HS-5 (cell line): ENCODE data around the gene MNT.

ENCODE experiments used
- DNase-seq: peaks from one replicate; pipeline ENCODE4 v3.0.0-alpha.2; 2012; ENCODE audit warnings: low read depth

The MNT gene

DNA sequence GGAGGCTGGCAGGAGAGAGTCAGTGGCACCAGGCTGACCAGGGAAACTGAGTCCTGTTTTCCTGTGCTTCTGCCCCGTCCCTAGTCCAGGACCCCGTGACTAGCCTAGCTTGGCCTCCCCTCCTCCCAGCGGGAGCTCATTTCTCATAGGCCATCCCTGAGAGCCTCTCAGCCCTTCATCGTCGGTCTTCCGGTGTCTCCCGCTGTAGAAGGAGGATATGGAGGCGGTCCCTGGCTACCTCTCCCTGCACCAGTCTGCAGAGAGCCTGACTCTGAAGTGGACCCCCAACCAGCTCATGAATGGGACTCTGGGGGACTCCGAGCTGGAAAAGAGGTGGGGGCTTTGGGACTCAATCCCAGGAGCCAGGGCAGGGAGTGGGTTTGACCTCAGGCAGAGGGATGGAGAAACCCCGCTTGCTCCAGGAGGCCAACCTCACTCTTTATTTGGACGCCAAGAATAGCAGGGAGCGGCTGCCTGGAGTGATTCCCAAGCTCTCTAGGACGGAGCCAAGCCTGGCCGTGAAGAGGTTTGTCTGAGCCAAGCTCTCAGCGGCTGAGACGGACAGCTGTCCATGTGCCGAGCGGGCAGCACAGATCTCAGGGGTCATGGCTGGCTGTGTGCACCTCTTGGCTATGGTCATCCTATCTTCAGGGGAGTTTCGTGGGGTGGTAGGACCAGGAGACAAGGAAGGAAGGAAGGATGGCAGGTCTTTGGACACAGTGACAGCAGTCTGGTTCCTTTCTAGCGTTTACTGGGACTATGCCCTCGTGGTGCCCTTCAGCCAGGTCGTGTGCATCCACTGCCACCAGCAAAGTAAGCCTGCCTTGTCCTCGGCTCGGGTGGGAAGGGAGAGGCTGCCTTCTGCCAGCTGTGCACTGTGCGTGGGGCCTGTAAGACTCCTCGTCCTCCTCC lies 36.8 kb downstream of the MNT start:
- DNase-seq = no peak

DNA sequence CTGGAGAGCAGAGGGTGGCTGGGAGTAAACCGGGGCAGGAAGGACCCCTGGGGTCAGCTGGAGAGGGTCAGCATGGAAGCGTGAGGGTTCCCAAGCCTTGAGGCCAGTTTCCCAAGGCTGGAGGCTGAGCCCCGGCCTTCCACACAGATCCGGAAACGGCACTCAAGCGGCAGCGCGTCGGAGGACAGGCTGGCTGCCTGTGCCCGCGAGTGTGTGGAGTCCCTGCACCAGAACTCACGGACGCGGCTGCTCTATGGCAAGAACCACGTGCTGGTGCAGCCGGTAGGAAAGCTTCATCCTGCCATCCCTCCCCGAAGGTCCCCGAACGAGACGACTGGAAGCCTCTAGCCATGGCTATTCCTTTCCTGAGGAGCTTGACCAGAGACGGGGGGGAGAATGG lies 37.5 kb downstream of the MNT start:
- DNase-seq = no peak

DNA sequence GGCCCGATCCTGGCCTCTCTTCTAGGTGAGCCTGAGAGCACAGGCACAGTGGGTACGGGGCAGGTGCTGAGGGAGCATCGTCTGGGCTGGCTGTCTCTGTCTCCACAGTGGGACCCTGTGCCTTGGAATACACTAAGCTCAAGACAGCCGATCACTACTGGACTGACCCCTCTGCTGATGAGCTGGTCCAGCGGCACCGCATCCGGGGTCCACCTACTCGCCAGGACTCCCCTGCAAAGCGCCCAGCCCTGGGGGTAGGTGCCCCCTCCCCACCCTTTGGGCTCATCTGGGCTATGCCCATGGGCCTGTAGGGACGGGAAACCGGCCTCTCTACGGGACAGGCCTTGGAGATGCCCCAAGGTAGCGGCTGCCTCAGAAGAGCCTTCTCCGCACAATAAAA lies 38.0 kb downstream of the MNT start:
- DNase-seq = no peak

DNA sequence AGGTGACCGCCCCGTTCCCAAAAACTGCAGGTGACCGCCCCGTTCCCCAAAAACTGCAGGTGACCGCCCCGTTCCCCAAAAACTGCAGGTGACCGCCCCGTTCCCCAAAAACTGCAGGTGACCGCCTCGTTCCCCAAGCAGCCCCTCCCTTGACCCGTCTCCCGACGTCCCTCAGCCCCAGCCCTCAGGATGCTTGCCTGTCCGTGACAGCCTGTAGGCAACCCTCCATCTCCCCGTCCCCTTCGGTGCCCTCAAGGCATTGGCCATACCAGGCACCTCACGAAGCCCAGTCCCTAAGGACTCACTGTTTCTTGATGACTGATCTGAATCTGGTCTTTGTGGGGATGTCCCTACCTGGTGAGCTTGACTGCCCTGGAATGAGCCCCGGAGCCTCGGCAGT lies 38.4 kb downstream of the MNT start:
- DNase-seq = no peak

DNA sequence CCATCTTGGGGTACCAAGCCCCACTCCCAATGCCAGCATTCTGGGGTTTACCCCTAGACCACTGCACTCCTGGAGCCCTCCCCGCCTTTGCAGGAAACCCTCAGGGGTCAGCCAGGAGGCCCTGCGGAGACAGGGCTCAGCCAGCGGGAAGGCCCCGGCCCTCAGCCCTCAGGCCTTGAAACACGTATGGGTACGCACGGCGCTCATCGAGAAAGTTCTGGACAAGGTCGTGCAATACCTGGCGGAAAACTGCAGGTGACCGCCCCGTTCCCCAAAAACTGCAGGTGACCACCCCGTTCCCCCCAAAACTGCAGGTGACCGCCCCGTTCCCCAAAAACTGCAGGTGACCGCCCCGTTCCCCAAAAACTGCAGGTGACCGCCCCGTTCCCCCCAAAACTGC lies 38.8 kb downstream of the MNT start:
- no peak for DNase-seq

DNA sequence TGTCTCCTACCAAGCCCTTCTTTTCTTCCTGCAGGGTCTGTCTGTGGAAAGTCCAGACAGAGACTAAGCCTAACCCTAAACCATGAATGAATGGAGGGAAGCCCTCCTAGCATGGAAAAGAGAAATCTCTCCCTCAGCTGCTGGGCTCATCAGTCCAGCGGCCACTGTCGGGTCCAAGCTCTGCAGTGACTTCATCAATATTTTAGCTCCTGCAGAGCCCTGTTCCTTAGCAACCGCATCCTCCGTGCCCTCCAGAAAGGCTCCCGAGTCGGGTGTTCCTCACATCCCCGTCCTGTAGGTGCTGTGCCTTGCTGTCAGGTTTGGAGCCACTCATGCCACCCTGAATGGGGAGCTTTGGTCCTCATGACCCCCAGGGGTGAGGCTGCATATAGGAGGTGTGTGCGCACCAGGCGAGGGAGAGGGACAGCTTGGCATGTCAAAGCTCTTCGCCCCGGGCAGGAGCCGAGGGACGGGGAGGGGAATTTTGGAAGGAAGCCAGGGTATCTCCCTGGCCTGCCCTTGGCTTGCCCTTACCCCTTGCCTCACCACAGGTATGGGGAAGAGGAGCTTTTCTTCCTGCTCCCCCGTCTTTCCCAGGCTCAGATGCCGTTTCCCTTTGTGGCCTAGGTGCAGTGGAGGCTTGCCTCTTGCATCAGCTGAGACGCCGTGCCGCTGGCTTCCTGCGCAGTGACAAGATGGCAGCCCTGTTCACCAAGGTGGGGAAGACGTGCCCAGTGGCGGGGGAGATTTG lies 39.7 kb downstream of the MNT start:
- no peak for DNase-seq

DNA sequence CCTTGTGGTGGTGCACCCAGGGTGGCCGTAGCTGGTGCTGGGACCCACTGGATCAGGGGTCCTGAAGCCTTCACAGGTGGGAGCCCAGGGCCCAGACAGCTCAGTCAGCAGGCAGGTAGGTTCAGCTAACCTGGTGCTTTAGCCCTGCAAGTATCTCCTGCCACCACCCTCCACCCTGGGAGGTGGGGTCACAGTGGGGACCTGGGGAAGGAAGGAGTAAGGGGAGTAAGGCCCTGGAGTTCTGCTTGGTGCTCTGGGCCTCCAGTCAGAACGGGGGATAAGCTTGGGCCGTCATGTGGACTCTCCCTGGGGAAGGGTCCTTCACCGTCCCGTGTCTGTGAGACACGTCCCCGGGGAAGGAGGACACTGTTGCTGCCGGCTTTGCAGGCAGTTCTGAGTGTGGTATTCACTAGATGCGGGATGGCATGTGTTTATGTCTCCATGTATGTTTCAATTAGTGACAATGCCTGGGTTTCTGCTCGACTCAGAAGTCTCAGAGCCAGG lies 42.9 kb downstream of the MNT start:
- no peak for DNase-seq

DNA sequence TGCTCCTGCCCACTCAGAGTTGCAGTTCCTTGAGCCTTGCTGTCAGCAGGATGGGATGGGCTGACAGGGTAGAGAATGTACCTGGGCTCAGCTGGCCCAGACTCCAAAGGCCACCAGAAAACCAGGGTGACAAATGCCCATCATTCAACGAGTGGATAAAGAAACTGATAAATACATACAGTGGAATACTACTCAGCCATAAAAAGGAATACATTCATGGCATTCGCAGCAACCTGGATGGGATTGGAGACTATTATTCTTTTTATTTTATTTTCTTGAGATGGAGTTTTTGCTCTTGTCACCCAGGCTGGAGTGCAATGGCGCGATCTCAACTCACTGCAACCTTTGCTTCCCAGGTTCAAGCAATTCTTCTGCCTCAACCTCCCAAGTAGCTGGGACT lies 43.6 kb downstream of the MNT start:
- no peak for DNase-seq

DNA sequence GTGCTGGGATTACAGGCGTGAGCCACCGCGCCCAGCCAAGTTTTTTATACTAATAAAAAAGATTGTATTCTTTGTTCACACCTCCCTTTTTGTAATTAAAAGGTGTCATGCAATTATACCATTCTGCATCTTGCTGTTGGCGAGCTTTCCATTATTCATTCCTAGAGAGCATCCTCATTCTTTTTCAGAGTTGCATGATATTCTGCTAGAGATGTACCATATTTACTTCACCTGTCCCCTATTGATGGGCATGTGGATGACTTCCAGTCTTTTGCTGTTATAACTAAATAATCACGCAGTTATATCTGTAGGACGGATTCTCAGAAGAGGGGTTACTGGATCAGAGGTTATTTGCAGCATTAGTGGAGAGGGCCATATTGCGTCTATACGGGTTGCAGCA lies 46.5 kb downstream of the MNT start:
- no peak for DNase-seq

DNA sequence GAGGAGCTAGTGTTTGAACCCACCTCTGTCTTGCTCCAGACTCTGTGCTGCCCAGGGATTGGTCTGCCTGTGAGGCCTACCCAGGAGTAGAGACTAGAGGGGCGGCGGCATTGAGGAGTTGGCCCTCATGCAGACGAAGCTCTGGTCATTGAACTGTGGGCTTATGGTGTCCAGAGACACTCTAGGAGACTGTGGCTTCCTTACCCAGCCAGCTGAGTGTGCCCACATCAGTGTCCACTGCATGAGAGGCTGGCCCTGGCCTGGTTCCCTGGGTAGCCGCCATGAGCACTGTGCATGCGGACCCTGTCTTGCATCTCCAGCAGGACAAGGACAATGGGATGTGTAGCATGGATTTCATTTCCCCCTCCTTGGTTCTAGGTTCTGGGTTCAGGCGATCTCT lies 49.6 kb downstream of the MNT start:
- DNase-seq = no peak

DNA sequence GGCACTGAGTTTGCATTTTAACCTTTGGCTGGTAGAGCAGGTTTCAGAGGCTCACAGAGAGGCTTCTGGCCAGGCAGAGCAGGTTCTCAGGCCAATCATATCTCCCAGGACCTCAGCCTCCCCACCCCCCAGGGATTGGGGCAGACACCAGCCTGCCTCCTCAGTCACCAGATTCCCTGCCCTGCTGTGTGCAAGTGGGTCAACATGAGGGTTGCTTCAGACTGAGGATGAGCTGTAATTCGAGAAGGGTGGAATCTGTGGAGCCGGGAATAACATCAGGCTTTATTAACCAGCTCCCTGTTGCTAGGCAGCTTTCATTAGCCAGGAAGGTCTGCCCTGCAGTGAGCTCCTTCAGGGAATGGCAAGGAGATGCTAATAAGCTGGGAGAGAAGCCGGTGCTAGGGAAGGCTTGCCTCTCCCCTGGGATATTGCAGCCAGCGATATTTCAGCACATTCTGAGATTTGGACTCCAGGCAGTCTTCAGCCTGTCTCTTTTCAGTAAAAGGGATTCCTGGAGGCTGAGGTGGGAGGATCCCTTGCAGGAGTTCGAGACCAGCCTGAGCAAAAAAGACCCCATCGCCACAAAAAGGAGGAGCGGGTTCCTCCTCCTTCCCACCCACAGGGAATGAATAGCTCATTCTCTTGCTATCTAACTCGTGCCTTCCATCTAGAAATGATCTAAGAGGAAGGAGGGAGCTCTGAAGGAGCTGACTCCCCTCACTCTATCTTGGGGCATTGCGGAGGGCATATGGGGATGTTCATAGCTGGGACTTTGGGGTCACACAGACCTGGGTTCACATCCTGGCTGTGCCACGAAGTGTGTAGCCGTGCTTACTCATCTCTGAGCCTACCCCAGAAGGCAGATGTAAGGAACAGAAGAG lies 52.8 kb downstream of the MNT start:
- DNase-seq = peak; percentile 29

DNA sequence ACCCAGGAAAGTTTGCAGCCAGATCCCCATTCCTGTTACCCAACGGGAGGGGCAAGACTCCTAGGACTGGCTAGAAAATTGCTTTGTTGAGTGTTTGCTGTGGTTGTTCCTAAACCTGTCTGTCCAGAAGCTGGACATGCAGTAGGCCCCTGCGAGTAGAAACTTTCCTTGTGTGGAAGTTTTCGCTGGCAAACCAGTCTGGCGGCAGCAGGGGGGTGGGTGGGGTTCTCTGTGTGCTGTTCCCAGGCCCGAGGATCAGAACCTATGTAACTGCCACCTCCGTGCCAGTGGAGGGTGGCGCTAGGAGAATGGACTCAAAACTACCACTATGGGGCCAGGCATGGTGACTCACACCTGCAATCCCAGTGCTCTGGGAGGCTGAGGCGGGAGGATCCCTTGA lies 54.4 kb downstream of the MNT start:
- no peak for DNase-seq

DNA sequence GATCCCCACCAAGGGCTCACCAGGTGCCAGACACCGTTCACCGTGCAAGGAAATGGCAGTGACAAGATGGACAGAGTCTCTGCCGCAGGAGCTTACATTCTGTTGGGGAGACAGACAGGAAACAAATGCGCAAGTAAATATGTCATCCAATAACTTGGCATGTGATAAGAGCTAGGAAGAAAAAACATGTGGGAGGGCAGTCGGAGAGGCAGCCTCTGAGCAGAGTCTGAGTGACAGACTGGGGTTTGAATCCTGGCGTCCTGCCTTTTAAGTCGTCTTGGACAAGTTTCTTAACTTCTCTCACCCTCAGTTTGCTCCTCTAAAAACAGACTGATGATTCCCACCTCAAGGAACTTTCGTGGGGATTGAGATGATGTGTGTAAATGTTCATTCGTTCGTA lies 56.3 kb downstream of the MNT start:
- no peak for DNase-seq

DNA sequence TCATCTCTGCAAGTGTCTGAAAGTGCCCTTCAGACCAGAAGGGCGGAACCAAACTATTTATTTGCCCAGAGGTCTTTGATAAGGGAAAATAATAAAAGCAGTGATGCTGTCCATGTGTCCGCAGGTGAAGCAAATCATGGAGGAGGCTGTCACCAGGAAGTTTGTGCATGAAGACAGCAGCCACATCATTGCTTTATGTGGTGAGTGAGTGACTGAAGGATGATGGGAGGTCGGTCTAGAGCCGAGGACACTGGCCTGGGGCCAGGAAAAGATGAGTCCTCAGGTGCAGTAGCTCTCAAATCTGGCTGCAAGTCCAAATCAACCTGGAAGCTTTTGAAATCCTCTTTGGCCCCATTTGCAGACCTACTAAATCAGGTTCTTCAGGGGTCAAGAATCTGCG lies 57.4 kb downstream of the MNT start:
- DNase-seq = no peak

DNA sequence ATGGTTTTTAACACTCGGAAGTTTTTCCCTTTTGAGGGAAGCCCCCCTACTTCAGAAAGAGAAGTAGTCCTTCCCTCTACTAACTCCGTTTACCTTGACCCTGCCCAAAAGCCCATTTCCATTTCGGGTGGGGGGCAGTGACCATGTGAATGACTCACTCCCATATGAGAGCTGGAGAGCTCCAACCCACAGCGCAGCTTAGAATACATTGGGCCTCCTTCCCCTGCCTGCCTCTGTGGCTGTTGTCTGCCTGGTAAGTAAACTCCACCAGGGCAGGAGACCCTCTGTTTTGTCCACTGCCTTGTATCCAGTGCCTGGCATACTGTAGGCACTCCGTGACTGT lies 62.6 kb downstream of the MNT start:
- no peak for DNase-seq

DNA sequence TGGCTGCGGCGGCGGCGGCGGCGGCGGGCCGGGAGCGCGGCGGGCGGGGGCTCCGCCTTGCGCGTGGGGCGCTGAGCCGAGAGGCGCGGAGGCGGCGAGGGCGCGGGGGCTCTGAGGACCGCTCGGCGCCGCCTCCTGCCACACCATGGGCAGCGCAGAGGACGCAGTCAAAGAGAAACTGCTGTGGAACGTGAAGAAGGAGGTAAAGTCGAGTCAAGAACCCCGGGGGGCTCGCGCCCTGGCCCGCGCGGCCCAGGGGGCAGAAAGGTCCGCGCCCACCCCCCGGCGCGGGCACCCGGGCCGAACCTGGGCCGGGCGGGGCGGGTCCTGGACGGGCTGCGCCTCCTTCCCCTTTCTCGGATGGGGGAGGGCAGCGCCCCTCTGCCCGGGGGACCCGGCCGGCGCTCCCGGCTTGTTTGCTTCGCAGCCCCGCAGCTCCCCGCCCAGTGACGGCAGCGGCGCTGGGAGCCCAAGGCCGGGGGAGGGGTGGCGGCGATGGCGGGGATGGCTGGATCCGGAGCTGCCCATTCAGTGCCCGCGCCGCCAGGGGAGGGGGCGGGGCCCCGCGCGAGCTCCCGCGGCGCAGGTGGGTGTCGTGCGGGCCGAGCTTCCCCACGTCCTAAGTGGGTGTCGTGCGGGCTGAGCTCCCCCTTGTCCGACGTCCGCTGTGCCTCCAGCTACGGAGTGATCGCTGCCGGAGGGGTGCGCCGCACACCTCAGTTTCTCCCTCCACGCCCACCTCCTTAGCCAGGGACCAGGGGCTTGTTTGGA lies 63.1 kb downstream of the MNT start:
- DNase-seq = no peak

DNA sequence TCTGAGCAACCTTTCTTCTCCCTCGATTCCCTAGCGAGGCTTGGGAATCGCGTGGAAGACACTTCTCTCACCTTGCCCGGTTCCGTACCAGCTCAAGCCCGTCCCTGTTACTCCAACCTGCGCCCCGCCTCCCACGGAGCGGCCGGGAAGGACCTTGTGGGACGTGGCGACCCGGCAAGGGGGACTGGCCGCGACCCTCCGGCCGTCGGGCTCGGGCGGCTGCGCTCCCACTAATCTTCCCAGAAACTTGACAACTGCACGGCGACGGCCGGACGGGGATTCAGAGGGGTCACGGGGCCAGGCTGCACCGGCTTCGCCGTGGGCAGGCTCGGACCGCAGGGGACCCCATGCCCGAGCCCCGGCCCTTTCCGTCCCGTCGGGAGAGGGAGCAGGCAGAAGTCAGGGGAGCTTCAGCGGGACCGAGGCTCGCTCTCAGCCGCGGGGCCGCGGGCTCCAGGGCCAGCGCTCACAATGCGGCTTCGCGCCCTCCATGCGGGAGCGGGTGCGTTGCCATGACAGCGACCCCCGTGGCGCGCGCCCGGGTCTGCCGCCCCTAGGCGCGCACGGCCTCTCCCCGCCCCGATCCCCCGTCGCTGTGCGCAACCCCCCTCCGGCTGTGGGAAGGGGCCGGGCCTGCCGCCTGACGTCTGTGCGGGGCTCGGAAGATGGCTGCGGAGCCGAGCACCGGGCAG lies 63.9 kb downstream of the MNT start, which contains the start of gene SGSM2:
TSS of gene SGSM2 (plus strand) at position 650 of the 692 bp plus-strand sequence. CDS start 188 bp downstream, outside the sequence.
- no peak for DNase-seq

DNA sequence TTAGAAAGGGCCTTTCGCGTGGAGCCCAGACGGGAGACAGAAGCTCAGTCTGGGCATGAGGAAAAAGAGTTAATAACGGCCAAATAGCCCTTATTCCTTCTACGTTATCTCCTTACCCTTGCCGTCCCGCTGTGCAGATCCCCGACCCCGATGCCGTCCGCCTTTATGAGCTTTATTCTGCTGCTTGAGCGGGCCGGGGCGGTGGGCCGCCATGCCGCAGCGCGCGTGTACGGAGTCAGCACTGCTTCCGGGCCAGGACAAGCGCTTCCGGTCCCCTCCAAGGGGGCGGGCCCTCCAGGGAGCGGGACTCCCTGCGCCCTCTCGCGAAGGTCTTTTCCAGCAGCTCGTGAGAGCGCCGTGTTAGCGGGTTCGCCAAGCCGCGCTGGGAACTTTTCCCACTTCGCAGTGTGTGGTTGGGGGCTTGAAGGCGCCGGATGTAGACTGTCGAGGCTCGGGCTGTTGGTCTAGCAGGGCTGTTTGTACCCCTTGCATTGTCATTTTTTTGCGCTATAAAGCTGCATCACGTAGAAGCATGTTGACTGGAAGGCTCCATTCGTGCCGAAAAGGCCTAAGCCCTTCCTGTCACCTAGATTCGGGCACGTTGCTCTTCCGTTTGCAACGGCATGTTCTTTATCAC lies 64.5 kb downstream of the MNT start, which contains the start of gene TSR1:
TSS of gene TSR1 (minus strand) at position 243 of the 637 bp plus-strand sequence. CDS start at position 213, 30 bp downstream.
- peak; percentile 63 for DNase-seq

DNA sequence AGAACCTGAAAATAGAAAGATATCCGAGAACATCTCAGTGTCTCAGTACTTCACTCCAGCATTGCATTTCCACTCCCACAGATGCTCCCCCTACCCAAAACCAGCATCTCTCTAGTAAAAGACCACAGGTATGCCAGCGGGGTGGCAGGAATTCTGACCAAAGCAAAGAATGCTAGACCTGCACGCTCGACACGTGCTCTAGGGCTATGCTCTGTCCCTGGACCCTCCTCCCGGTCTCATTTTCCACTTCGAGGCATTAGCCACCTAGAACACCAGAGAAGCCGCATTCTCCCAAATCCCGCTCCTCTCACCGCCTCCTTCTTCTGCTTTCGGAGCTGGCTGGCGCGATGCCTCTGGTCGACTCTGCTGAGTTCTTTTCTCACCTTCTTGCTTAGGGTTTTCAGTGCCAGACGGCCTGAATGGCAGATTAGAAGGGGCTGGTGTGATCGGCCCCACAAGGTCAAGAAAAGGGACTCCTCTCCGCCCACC lies 65.1 kb downstream of the MNT start:
- DNase-seq = no peak
